ENCODE data around the gene RARS2. TPM values are rescaled to one million over a fixed set of nuclear protein-coding genes. Genes with fewer than 3 reads are reported as not detected.

The RARS2 gene, protein sequence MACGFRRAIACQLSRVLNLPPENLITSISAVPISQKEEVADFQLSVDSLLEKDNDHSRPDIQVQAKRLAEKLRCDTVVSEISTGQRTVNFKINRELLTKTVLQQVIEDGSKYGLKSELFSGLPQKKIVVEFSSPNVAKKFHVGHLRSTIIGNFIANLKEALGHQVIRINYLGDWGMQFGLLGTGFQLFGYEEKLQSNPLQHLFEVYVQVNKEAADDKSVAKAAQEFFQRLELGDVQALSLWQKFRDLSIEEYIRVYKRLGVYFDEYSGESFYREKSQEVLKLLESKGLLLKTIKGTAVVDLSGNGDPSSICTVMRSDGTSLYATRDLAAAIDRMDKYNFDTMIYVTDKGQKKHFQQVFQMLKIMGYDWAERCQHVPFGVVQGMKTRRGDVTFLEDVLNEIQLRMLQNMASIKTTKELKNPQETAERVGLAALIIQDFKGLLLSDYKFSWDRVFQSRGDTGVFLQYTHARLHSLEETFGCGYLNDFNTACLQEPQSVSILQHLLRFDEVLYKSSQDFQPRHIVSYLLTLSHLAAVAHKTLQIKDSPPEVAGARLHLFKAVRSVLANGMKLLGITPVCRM
- total RNA-seq, result 10 to 100 TPM; 27.8 to 34.4 (median 30.7) TPM
- long read RNA-seq, donor 1, transcript RARS2-201 (20 exons, 1,818 nt), result major isoform, 15 of 44 reads
- long read RNA-seq, donor 1, partial matches to known transcripts, result 3 of 44 reads
- long read RNA-seq, donor 1, other reads (novel, unspliced or antisense), result 26 of 44 reads
- long read RNA-seq, donor 2, transcript RARS2-201 (20 exons, 1,818 nt), result major isoform, 19 of 38 reads
- long read RNA-seq, donor 2, partial matches to known transcripts, result 1 of 38 reads
- long read RNA-seq, donor 2, other reads (novel, unspliced or antisense), result 18 of 38 reads

DNA sequence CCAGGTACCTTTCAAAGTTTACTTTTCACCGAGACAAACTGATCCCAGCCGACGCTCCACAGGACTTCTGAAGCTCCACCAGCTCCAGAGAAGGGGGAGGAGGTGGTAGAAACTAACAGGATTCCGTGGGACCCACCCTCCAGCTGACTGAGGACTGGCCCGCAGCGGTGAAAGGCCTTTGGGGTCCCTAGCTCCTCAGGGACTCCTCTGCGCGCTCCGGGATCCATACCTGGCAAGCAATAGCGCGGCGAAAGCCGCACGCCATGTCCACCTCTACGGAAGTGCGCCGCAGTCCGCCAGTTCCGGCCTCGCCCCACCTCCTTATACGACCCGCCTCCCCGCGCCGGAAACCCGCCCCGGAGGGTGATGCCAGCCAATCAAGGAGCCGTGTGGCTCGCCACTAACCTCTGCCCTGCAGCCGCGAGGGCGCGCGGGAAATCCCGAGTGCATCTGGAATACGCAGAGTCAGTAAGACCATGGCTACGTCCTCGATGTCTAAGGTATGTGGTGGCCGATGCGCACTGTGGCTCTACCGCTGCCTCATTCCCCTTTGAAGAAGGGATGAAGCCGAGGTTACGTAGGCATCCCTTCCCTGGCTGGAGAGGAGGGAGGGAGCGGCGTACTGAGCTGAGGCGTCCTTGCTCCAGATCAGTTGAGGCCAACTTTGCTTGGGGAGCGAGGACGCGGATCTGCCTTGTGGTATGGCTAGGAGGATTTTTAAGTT lies at the start of gene RARS2, which contains the start of gene ORC3:
Gene RARS2, minus strand, starts transcription at position 295 of the 724 bp plus-strand sequence. Its CDS starts 30 bp downstream, at position 265.
Gene ORC3, plus strand, starts transcription at position 443 of the 724 bp plus-strand sequence. Its CDS starts 34 bp downstream, at position 477.
- peak; percentile 100 for ATAC-seq

DNA sequence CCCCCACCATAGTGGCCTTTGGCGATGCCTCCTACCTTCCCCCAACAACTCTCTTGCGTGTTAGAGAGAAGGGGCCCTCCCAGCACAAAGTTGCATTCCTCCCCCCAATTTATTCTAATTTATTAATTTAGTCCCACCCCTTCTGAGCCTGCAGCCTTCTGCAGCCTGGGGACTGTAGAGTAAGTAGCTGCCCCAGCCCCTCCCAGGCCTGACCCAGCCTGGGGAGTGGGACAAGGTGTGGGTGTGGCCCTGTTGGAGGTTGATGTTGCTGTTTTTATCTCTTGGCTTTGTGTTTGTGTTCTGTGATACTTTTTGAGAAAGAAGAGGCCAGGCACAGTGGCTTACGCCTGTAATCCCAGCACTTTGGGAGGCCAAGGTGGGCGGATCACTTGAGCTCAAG lies 49.6 kb upstream of the RARS2 start:
- intact Hi-C loops (cut with DNase I, micrococcal nuclease), result no loop called here
- TF ChIP-seq, protein P1, sequence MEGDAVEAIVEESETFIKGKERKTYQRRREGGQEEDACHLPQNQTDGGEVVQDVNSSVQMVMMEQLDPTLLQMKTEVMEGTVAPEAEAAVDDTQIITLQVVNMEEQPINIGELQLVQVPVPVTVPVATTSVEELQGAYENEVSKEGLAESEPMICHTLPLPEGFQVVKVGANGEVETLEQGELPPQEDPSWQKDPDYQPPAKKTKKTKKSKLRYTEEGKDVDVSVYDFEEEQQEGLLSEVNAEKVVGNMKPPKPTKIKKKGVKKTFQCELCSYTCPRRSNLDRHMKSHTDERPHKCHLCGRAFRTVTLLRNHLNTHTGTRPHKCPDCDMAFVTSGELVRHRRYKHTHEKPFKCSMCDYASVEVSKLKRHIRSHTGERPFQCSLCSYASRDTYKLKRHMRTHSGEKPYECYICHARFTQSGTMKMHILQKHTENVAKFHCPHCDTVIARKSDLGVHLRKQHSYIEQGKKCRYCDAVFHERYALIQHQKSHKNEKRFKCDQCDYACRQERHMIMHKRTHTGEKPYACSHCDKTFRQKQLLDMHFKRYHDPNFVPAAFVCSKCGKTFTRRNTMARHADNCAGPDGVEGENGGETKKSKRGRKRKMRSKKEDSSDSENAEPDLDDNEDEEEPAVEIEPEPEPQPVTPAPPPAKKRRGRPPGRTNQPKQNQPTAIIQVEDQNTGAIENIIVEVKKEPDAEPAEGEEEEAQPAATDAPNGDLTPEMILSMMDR (IDR thresholded peaks at IDR 0.05), result no peak
- ATAC-seq (no peak), DNase-seq (no peak)
- Histone ChIP-seq H3K4me3 (no peak overlapping the region), H3K4me1 (ENCODE audit: low read depth) (no peaks in the 10 kb centered on the region), H3K36me3 (ENCODE audit: low read depth) (no peaks in the 10 kb centered on the region), H3K9me3 (no peaks in the 10 kb centered on the region)

More for the DNA sequence above, at the start of gene RARS2, which contains the start of gene ORC3:
- Histone ChIP-seq H3K4me1 (ENCODE audit: low read depth) (peaks cover 24% of the 10 kb centered on the region), H3K9me3 (no peaks in the 10 kb centered on the region), H3K36me3 (ENCODE audit: low read depth) (no peaks in the 10 kb centered on the region), H3K4me3 (peak within 1 kb of the TSS; percentile 77)
- peak; percentile 98 for DNase-seq
- TF ChIP-seq, protein P1 (IDR thresholded peaks at IDR 0.05), result no peak
- intact Hi-C loops (cut with DNase I, micrococcal nuclease), result no loop called here

DNA sequence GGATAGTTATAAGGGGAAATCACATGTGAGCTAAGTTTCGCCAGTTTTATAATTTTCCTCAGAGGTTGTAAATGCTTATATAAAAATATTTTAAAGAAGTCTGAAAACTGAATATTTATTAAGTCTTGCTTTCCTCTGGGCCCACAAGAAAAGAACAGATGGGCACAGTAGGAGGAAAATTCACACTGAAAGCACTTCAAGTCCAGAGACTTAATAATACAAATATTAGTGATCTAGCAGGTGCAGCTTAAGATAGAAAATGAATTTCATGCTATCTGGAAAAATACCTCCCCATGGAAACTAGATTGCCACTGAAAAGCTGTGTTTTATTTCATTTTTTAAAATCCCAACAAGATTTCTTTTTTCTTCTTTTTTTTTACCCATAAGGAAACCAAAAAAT lies 47.3 kb upstream of the RARS2 start:
- ATAC-seq, result no peak
- no peaks in the 10 kb centered on the region for H3K36me3 ChIP-seq (ENCODE audit: low read depth)
- intact Hi-C loops (cut with DNase I, micrococcal nuclease), result no loop called here

DNA sequence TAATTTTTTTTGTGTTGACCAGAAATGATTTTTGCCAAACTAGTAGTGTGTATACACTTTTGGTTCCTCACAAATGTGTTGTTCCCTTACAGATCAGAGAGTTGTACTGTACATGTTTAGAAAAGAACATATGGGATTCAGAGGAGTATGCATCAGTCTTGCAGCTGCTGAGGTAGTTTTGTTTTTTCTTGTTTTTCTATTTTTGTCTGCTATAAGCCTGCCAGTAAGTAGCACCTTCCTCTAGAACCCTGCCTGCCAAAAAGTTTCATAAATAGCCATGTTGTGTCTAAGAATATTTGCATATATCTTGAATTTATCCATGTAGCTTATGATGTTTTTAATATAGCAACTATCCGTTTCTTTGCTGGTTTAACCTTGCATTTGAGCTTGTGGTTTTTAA lies 46.5 kb upstream of the RARS2 start:
- ATAC-seq (no peak), DNase-seq (no peak)
- Histone ChIP-seq H3K4me1 (ENCODE audit: low read depth) (no peaks in the 10 kb centered on the region), H3K4me3 (no peak overlapping the region), H3K9me3 (no peaks in the 10 kb centered on the region), H3K36me3 (ENCODE audit: low read depth) (no peaks in the 10 kb centered on the region)
- TF ChIP-seq, protein P1 (IDR thresholded peaks at IDR 0.05), result no peak
- intact Hi-C loops (cut with DNase I, micrococcal nuclease), result no loop called here

More for the DNA sequence above, 47.3 kb upstream of the RARS2 start:
- no peaks in the 10 kb centered on the region for H3K9me3 ChIP-seq
- TF ChIP-seq, protein P1 (IDR thresholded peaks at IDR 0.05), result no peak
- H3K4me1 ChIP-seq (ENCODE audit: low read depth), result no peaks in the 10 kb centered on the region
- DNase-seq, result no peak
- no peak overlapping the region for H3K4me3 ChIP-seq

DNA sequence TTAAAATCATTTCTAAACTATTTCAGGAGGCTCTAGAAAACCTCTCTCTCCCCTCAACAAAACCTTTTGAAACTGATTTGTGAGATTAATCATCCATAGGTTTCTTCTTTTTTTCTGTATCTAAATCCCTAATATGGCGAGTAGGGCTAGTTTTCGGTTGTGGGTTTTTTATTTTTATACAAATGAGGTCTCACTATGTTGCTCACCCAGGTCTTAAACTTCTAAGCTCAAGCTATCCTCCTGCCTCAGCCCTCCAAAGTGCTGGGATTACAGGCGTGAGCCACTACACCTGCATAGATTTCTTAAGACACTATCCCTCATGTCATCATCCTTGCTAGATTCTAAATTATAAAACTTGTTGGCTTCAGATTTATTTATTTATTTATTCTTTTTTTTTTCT lies 44.1 kb upstream of the RARS2 start:
- Histone ChIP-seq H3K4me3 (no peak overlapping the region), H3K36me3 (ENCODE audit: low read depth) (no peaks in the 10 kb centered on the region), H3K4me1 (ENCODE audit: low read depth) (no peaks in the 10 kb centered on the region), H3K9me3 (no peaks in the 10 kb centered on the region)
- intact Hi-C loops (cut with DNase I, micrococcal nuclease), result no loop called here
- no peak for DNase-seq
- ATAC-seq, result no peak
- TF ChIP-seq, protein P1 (IDR thresholded peaks at IDR 0.05), result no peak
